IPS-NIHi7 (cell line): ENCODE measurements around the gene CRTAC1.
A peak's percentile ranks its signal among the peaks of the same experiment; 100 is the strongest.

ENCODE experiments used
- DNase-seq: peaks from one replicate; pipeline ENCODE4 v3.0.0; 2012; ENCODE audit warnings: mixed read lengths; ENCODE audit errors: extremely low spot score

Gene CRTAC1

DNA sequence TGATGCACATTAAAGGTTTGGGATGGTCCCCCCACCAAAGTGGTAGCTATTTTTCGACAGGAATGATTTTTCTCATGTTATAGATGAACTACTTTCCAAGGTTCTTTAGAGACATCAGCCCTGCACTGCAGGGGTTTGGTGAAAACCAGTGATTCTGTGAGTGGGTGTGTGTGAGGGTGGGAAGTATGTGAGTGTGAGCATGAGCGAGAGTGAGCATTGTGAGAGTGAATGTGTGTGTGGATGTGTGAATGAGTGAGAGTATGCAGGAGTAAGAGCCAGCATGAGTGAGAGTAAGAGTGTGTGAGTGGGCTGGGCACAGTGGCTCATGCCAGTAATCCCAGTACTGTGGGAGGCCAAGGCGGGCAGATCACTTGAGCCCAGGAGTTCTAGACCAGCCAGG is 105.7 kb downstream of the CRTAC1 start:
- DNase-seq = no peak

DNA sequence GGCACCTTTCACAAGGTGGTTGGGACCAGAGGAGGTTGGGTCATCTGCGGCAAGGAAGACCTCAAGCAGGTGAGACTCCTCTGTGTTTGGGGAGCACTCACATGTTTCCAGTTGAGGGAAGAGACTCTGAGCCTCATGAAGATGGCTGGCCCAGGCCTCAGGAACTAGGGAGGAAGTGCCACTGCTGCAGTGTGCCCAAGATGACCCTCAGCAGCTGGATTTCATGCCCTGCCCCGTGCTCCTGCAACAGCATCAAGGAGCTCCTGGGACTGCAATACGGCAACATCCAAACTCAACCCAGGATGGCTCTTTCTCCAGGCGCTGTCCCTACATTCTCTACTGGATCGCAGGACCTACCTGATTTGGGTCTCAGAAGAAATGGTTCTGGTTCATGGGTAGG is 106.9 kb downstream of the CRTAC1 start:
- no peak for DNase-seq

DNA sequence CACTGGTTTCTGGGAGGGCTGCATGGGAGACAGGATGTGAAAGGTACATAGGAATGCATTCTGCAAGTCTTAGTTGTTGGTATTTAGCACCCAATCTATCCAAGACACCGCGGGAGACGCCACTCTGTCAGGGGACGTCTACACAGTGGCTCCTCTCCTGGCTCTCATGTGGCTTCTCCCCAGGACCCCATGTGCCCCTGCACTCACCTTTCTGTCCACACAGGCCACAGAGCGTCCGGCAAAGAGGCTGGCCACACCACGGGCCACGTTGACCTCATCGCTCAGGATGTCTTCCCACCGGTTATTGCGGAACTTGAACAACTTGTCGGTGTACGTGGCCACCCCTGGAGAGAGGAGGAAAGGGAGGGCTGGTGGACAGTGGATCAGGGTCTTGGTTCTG is 107.4 kb downstream of the CRTAC1 start:
- DNase-seq = no peak

DNA sequence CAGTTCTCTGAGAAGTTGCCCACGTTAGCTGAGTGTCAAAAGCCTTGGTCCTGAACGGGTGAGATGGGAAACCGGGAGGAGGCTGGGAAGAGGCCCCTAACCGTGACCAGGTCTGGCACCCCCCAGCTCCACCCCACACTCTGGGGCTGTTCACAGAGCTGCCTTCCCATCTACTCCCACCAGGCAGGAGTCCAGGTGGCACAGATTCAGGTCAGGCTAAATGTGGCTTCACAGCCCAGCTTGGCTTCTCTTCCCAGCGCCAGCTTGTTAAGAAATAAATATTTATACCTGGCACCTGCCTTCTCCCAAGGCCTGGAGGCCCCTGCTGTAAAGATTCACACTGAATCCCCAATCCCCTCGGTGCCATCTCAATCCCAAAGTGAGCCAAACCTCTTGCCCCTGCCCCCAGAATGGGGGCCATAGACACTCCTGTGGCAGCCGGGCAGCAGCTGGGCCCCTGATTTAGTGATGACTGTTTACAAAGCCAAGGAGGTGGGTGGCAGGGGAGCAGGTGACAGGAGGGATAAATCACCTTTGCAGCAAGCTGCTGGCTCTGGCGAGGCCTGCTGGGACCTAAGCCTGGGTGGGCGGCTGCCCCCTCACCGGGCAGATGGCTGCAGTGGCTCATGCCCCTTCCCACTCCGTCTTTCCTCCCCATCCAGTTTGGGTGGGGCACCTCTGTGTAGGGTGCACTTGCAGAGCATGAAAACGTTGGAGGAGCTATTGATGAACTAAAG is 108.2 kb downstream of the CRTAC1 start:
- no peak for DNase-seq

DNA sequence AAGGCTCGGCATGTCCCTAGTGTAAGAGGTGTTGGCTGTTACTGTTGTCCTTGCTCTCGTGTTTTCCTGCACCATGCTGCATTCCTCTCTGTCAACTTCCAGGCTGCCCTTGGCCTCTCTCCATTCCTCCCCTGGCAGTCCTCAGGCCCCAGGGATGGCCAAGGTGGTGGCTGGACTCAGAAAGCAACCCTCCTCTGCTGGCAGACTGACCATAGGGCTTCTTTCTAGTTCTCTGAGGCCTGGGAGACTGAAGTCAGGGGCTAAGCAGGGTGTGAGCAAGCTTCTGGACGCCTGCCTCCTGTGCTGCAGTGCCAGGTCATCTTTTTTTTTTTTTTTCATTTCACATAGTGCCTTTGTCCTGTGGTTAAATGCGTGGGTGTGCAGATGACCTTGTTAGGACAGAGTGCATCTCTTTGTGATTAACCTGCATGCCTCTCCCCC is 108.8 kb downstream of the CRTAC1 start:
- DNase-seq = no peak

DNA sequence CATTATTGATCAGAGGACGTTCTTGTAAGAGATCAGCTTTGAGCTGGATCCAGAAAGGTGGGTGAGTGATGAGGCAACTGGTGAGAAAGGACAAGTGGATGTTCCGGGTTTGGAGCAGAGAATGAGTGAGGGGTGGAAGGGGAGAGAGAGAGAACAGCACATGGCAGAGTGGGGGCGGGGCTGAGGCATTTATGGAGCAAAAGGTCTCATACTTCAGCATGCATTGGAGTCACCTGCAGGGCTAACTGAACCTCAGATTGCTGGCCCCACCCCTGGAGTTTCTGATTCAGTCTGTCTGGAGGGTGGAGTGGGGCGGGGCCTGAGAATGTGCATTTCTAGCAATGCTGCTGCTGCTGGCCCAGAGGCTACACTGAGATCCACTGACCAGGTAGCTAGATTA is 109.6 kb downstream of the CRTAC1 start:
- DNase-seq = no peak

DNA sequence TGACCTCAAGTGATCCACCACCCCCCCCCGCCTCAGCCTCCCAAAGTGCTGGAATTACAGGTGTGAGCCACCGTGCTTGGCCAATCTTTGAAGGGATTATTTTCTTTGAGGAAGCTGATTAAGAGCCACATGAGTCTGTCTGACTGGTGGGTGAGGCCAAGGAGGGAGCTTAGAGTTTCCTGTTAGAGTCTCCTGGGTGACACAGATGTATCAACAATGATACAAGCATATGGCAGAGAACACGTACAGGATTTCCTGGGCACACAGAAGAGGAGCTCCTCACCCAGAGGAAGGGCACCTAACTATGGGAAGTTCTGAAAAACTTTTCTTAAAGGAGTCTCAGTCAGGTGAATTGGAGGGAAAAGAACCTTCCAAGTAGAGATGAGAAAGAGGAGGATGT is 111.4 kb downstream of the CRTAC1 start:
- DNase-seq = no peak

DNA sequence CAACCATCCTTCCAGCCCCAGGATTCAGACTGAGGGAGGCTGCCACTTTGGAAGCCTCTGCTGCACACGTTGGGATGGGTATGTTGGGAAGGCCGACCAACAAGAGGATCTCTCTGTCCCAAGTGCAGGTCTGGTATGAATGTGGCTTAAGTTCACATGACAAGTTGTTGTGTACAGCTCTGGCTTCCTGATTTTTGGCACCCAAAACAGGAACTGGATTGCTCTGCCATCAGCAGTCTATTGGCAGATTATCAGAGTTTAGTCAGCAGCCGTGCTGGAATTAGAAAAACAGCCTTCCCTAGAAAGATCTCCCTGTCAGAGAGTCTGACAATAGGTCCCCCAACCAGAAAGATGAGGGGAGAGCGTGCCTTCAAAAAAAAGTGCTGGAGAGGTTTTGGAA is 113.8 kb downstream of the CRTAC1 start:
- no peak for DNase-seq

DNA sequence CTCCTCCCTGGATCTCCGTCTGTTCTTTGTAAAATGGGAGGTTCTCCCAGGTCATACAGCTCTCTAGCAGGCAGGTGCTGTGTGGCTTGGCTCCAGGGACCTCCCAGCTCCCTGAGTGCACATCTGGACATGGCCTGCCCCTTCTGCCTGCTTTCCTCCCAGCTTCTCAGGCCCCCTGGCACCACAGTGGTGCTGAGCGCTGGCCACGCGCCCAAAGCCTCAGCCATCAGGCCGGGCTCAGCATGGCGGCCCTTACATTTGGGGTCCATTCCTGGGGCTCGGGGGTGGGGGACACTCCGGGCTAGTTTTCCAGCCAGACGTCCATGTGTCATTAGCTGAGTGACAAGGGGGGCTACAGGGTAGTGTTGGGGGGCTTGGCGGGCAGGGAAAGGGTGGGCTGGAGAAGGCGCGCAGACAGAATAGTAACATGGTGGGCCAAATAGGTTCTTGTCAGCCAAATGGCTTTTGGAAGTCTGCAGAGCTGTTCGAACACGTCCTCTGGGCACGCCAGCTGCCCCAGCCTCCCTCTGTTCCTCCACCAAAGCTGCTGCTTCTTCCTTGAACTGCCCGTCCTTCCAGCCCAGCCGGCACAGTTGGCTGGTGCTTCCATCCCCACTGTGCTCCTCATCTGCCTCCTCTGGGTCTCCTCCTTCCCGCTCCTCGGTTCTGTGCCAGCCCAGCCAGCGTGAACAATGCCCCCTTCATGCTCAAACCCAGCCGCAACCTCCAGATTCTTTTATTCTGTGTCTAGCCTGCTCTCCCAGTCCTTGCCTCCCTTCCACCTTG is 114.9 kb downstream of the CRTAC1 start:
- DNase-seq = no peak

DNA sequence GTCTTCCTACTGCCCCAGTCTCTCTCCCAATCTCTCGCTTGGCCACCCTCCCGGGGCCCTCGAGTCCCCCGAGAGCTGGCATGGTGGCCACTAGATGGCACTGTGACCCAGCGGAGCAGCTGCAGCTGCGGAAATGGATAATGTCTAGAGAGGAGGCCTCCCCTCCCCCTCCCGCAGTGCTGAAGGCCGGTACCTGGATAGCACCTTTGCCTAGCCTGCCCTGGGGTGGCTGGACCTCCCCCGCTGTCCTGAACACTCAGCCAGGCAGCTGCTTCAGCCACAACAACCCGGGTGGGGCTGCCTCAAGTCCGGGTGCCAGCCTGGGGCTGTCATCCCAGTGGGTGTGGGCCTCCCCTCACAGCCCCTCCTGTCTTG is 115.6 kb downstream of the CRTAC1 start:
- peak; percentile 93 for DNase-seq

DNA sequence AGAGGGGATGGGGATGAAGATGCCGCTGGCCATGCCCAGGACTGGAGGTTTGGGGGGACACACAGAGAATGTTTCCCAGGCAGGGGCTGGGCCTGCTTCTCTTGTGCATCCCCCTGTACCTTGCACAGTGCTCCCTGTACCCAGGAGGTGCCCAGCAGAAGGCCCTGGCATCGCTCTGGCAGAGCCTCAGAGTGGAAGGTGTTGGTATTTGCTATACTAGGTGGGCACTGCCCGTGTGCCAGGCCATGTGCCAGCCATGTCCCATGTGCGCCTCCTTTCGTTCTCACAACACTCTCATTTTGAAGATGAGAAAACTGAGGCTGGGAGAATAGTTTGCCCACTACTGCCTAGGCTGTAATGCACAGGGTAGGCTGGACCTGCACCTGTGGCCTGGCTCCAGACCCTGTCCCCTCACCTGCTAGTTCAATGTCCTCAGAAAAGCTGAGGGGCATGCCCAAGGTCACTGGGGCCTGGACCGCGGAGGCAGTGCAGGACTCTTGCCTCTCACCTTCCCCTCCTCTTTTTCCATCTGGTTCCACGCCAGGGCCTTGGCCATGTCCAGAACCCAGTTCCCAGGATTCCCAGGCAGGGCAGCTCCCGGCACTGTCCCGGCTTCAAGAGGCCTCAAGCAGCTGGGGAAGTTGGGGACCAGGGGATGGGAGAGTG is 116.1 kb downstream of the CRTAC1 start:
- DNase-seq = no peak

DNA sequence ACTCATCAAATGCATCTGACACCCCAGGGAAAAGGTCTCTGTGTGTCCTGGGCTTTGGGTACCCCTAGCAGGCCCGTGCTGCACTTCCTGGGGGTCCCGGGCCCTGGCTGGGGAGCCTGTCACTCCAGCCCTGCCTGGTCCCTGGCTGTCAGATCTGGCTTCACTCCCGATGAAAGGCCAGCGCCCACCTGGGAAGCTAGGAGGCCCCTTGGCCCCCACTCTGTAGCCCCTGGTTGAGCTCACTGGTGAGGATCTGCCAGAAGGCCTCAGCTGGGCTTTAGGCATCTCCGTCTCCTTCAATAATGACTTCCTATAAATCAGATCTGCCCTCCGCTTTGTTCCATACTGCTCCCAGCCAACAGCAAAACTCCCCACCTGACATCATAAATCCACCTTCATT is 116.8 kb downstream of the CRTAC1 start:
- DNase-seq = no peak

DNA sequence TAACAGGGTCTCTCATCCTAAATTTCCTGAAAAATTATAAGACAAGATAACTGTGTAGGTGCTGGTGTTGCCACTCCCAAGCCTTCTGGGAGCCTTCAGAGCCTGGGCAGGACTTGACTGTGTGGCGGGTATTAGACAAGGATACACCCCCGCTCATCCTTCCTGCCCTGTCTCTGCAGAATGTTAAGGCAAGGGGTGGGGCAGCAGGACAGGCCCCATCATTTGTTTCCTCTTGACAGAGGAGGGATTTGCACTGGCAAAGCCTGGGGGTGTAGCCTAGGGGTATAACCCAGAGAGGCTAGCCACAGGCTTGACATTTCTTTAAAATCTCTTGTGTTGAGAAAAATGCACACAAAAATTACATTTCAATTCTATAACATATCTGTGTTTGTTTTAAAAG is 117.2 kb downstream of the CRTAC1 start:
- no peak for DNase-seq

DNA sequence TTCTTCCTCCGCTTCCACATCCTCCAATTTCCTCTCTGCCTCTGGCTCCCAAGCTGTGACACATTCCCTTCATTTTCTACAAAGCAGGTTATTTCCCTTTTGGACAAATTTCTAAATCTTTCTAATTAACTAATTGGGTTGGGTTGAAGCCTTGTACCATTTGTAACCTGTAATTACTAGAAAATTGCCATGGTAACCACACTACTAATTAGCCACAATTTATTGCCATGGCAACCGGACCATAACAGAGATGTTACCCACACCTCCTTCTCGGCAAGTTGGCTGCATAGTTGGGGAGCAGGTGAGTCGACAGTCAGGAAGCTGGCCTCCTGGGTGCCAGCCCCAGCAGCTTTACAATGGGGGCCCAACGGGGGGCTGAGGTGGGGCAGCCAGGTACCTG is 119.2 kb downstream of the CRTAC1 start:
- DNase-seq = no peak

DNA sequence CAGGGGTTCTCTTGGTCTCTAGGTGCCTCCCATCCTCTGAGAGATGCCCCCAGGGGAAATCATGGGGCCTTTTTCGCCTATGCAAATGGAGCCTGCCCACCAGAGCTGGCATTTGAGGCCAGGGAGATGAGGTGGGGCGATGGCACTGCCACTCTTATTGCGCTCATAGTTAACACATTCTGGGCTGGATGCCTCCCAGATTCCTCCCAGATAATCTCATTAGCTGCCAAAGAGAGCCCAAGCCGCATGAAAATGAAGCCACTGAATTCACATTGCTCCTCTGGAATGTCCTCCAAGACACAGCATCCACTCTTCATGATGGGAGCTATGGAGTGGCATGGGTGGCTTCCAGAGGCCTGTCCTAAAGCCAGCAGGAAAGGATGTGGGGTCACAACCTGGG is 119.8 kb downstream of the CRTAC1 start:
- DNase-seq = no peak

DNA sequence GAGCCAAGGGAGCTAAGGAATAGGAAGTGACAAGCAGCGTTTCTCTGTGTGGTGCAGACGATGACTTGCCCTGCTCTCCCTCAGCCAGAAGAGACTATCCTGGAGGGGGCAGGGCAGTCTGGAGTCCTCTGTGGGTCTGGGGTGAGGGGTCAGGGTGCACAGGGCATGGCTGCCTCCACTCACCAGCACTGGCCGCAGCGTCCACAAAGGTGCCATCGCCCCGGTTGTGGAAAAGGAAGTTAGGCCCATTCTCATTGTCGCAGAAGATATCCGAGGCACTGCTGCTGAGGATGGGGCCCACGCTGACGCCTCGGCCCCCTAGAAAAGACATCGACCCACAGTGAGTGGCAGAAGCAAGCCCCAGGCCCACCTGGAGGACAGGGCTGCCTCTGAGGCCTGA is 122.6 kb downstream of the CRTAC1 start:
- DNase-seq = no peak

DNA sequence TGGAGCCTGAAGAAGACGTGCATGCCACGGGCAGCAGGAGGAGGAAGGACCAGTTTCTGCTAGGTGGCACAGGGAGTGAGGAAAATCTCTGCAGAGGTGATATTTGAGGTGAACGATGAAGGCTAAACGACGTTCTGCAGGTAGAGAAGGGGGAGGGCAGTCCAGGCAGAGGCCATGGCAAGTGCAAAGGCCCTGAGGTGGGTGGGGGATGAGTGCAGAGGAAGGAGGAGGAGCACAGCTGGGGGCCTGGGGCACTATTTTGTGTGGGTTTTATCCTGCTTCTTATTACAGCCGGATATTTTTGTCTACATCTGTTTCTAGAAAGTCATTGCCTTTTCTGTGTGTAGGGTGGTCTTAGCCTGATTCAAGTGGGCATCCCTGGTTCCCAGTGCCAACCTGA is 123.2 kb downstream of the CRTAC1 start:
- no peak for DNase-seq

DNA sequence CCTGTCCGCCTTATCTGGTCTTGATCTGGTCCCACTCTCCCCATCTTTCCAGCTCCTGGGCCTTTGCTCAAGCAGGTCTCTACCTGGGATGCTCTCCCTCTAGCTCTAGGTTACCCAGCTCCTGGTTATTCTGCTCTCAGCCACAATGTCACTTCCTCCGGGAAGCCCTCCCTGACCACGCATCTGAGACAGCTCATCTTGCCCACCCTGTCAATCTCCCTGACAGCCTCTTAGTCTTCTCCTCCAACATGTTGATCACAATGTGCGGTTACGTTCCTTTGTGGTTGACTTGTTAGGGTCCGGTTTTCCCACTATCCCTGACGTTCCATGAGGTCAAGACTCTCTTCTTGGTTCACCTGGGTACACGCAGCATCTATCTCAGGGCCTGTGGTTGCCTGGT is 125.1 kb downstream of the CRTAC1 start:
- DNase-seq = no peak

DNA sequence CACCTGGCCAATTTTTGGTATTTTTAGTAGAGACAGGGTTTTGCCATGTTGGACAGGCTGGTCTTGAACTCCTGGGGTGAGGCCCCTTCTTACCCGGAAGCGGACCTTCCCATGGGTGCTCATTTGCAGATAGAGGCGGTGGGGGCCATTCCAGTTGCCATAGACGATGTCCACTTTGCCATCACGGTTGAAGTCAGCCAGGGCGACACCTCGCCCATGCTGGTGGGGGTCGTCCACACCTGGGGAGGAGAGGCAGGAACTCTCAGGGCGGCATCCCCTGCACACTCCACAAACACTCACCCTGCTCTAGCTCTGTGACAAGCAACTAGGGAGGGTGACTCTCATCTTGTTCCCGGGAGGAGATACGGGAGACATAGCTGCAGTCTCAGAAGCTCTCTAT is 125.8 kb downstream of the CRTAC1 start:
- DNase-seq = no peak

DNA sequence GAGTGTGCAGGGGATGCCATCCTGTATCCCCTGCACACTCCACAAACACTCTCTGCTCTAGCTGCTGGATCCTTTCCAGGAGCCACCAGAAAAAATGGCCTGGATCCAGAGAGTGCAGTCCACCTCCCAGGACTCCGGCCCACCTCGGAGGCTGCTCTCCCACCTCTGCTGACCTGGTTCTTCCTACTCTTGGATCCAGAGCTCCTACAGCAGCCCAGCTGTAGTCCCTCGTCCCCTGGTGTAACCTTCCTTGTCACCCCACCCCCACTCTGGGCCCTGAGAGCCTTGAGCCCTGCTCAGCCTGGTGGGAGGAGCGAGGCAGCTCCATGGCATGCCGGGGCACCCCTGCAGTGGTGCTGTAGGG is 126.4 kb downstream of the CRTAC1 start:
- DNase-seq = no peak

DNA sequence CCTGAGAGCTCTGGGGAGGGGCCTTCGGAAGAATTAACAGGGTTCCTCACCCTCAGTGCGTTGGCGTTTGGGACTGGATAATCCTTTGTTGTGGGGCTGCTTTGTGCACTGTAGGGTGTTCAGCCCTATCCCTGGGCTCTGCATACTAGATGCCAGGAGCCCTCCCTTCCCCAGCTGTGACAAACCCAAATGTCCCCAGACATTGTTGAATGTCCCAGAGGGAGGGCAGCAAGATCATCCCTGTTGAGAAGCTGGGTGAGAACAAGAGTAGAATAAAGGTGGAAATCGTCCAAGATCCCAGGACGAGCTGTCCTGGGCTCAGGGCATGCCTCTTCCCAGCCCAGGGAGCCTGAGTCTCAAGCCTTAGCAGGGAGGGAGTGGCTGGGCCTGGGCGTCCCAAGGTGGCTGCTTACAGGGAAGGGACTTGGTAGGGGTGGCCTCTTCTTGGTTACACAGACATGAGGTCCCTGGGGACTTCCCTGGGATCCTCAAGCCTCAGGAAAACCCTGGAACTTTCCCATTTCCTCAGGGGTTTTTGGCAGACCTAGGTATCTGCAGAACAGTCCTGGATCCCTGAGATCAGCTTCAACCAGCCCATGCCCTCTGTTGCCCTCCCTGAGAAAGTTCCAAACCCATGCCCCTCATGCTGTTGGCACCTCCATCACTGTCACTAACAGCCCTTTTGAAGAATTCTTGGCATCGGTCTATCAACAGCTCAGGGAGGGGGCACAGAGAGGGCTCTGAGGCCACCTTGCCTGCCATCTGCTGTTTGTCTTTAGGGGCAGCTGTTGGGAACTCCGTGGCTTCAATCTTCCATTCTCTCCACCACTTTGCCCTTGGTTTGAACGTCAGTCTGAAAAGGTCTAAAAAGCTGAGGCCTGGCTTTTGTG is 127.0 kb downstream of the CRTAC1 start:
- no peak for DNase-seq

DNA sequence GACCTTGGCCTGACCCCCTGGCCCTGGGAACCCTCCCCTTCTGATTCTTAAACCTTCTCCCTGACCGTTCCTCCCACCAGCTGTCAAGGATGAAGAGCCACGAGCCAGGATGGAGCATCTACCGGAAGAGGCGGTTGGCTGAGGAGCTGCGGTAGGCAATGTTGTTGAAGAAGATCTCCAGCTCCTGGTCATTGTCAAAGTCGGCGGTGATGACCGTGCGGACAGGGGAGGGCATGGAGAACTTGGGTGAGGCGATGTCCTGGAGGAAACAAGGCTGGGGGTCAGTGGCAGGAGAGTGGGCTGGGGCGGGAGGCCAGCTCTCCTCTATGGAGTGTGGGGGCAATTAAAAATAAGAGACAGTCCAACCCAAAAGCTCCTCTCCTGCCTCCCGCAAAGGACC is 129.0 kb downstream of the CRTAC1 start:
- DNase-seq = no peak
